ENCODE measurements around the gene PSMD3.

DNA sequence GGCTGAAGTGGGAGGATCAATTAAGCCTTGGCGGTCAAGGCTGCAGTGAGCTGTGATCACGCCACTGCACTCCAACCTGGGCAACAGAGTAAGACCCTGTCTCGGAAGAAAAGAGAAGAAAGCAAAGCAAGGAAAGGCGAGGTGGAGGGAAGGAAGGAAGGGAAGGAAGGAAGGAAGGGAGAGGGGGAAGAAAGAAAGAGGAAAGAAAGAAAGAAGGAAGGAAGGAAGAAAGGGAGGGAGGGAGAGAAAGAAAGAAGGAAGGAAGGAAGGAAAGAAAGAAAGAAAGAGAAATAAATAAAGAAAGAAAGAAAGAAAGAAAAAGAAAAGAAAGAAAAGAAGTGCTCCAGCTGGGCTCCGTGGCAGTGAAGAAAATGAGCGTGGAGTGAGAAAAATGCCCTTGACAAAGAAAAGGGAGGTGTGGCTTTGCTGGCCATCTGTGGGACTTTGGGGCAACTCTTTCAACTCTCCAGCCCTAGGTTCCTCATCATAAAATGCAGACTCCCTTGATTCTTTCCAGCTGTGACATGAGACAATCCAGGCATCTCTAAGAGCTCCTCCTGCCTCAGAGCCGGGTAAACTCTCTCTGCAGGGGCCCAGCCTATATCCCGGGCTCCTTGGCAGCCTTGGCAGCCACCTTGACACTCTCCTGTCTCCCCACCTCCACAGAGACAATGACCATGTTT lies 15.4 kb upstream of the PSMD3 start:
- TF ChIP-seq CTCF (IDR thresholded peaks at IDR 0.05) (no peak), POLR2A (IDR thresholded peaks at IDR 0.05) (no peak), EP300 (IDR thresholded peaks at IDR 0.05) (no peak)
